Measurements from ENCODE around the gene SERF2.
"Not testable (repeated sequence)": the region's sequence is repeated elsewhere in the genome, so short reads cannot be mapped to it uniquely, and the experiment has no call there.

SERF2 gene

DNA sequence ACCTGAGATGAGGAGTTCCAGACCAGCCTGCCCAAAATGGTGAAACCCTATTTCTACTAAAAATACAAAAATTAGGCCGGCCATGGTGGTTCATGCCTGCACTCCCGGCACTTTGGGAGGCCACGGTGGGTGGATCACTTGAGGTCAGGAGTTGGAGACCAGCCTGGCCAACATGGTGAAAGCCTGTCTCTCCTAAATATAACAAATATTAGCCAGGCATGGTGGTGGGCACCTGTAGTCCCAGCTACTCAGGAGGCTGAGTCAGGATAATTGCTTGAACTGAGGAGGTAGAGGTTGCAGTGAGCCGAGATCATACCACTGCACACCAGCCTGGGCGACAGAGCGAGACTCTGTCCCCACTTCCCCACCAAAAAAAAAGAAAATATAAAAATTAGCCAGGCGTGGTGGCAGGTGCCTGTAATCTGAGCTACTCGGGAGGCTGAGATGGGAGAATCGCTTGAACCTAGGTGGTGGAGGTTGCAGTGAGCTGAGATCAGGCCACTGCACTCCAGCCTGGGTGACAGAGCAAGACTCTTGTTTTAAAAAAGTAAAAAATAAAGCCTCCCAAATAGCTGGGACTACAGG, 38.7 kb downstream of the SERF2 start:
- DNase-seq: not testable (repeated sequence)

DNA sequence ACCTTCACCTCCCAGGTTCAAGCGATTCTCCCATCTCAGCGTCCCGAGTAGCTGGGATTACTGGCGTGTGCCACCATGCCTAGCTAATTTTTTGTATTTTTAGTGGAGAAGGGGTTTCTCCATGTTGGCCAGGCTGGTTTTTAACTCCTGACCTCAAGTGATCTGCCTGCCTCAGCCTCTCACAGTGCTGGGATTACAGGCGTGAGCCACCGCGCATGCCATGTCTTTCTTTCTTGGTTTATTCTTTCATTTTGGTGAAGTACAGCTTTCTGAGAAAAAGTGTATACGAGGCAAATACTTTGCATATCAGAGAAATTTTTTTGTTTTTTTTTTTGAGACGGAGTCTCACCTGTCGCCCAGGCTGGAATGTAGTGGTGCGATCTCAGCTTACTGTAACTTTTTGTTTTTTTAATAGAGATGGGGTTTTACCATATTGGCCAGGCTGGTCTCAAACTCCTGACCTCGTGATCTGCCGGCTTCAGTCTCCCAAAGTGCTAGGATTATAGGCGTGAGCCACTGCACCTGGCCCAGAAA, 39.5 kb downstream of the SERF2 start:
- DNase-seq: not testable (repeated sequence)

DNA sequence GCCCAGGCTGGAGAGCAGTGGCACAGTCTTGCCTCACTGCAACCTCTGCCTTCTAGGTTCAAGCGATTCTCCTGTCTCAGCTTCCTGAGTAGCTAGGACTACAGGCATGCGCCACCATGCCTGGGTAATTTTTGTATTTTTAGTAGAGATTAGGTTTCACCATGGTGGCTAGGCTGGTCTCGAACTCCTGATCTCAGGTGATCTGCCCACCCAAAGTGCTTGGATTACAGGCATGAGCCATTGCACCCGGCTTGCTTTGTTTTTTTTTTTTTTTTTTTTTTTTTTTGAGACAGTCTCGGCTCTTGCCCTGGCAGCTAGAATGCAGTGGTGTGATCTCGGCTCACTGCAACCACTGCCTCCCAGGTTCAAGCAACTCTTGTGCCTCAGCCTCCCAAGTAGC, 40.4 kb downstream of the SERF2 start:
- not testable (repeated sequence) for DNase-seq

DNA sequence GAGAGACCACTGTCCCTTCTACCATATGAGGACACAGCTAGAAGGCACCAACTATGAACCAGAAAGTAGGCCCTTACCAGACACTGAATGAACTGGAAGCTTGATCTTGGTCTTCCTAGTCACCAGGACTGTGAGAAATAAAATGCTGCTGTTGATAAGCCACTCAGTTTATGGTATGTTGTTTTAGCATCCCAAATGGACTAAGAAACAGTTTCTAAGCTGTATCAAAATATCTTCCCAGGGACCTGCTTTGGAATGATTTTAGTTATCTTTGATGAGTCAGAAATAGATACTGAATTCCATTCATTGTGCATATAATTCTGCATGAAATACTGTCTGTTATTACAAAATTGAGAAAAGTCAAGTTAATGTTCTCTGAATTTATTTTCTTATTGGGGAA, 53.3 kb downstream of the SERF2 start:
- DNase-seq: no peak

Data from T-helper 9 cell (primary cell).